Cardiac muscle cell (in vitro differentiated cells and primary cell): ENCODE measurements around the gene LCLAT1. TPM values are rescaled to one million over a fixed set of nuclear protein-coding genes. Genes with fewer than 3 reads are reported as not detected.

Source experiments
- DNase-seq, 2 donors: peaks; one replicate each; pipeline versions ENCODE4 v3.0.0 to v3.0.0-alpha.2; 2010 to 2017; ENCODE audit warnings: low read depth in 1 of 2, low spot score in 1 of 2
- H3K27ac ChIP-seq: fragments of 200-600 bp; sonication (generic); 2 replicates; pipeline ENCODE4 v1.5.1; 2016
- H3K27me3 ChIP-seq: fragments of 200-600 bp; sonication (generic); 2 replicates; pipeline ENCODE4 v1.6.0; 2016; ENCODE audit warnings: control low read depth
- H3K36me3 ChIP-seq: fragments of 200-600 bp; sonication (generic); 2 replicates; pipeline ENCODE4 v1.5.1; 2016; ENCODE audit warnings: control low read depth
- H3K4me1 ChIP-seq: fragments of 200-600 bp; sonication (generic); 2 replicates; pipeline ENCODE4 v1.8.1; 2017; ENCODE audit warnings: low read depth, mild to moderate bottlenecking, mixed run types
- H3K4me3 ChIP-seq: fragments of 200-600 bp; sonication (generic); 2 replicates; pipeline ENCODE4 v1.5.1; 2016; ENCODE audit warnings: mild to moderate bottlenecking
- H3K9me3 ChIP-seq: fragments of 200-600 bp; sonication (generic); 2 replicates; pipeline ENCODE4 v1.5.1; 2017; ENCODE audit warnings: low read depth, mild to moderate bottlenecking, control low read depth
- polyA plus RNA-seq: library from polyadenylated mRNA; unstranded; fragments of >200 nt; fragmentation: Nextera tagmentation; extraction: Ambion mirVana; gene quantifications from 2 replicates; pipeline ENCODE4 v1.2.1, GENCODE V29; 2016
- total RNA-seq: library from RNA; depleted of rRNA; stranded (reverse); fragments of >200 nt; gene quantifications from 2 replicates; pipeline ENCODE4 v1.2.3, GENCODE V29; 2016
- TF ChIP-seq, protein P1 (sequence below): IDR thresholded peaks from 2 replicates; pipeline ENCODE4 v1.5.1; 2012; ENCODE audit warnings: low read depth, mild to moderate bottlenecking, low read length

The LCLAT1 gene
- total and polyA plus RNA-seq, 2 experiments from 2014 or later: 19.6 to 25.5 TPM

- TF ChIP-seq, protein P1, sequence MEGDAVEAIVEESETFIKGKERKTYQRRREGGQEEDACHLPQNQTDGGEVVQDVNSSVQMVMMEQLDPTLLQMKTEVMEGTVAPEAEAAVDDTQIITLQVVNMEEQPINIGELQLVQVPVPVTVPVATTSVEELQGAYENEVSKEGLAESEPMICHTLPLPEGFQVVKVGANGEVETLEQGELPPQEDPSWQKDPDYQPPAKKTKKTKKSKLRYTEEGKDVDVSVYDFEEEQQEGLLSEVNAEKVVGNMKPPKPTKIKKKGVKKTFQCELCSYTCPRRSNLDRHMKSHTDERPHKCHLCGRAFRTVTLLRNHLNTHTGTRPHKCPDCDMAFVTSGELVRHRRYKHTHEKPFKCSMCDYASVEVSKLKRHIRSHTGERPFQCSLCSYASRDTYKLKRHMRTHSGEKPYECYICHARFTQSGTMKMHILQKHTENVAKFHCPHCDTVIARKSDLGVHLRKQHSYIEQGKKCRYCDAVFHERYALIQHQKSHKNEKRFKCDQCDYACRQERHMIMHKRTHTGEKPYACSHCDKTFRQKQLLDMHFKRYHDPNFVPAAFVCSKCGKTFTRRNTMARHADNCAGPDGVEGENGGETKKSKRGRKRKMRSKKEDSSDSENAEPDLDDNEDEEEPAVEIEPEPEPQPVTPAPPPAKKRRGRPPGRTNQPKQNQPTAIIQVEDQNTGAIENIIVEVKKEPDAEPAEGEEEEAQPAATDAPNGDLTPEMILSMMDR: no peak
- H3K4me3 ChIP-seq: no peak overlapping the region
- H3K36me3 ChIP-seq: no peaks in the 10 kb centered on the region
- H3K27me3 ChIP-seq: no peaks in the 10 kb centered on the region
- H3K9me3 ChIP-seq: no peaks in the 10 kb centered on the region
- no peak for DNase-seq
- H3K4me1 ChIP-seq: peaks cover 42% of the 10 kb centered on the region
- no peak overlapping the region for H3K27ac ChIP-seq
These were observed 72.8 kb downstream of the LCLAT1 start for GRCh38 chr2:30519796-30520195.

GRCh38 chr2:30522421-30522820 lies 75.4 kb downstream of the LCLAT1 start:
- Histone ChIP-seq H3K9me3 (no peaks in the 10 kb centered on the region), H3K27ac (peak overlapping the region; percentile 65), H3K4me1 (peaks cover 19% of the 10 kb centered on the region), H3K4me3 (no peak overlapping the region), H3K36me3 (no peaks in the 10 kb centered on the region), H3K27me3 (no peaks in the 10 kb centered on the region)
- TF ChIP-seq, protein P1: no peak
- no peak for DNase-seq

DNA sequence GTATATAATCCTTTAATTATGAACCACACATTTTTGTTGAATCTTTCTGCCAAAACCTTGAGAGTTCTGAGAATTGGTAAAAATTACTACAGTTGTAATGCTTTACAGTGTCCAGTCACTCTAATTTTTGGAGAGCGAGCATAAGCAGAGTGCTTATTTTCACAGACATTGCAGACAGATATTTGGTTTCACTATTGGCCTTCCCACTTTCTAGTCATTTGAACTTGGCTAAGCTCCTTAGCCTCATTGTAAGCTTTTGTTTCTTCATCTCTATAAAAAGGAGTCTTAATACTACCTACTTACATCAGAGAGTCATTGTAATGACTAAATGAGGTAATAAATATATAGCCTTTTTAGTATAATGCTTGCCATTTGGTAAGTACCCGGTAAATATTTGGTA lies 80.4 kb downstream of the LCLAT1 start:
- Histone ChIP-seq H3K36me3 (no peaks in the 10 kb centered on the region), H3K27me3 (no peaks in the 10 kb centered on the region), H3K27ac (no peak overlapping the region), H3K4me1 (peaks cover 27% of the 10 kb centered on the region), H3K4me3 (no peak overlapping the region), H3K9me3 (no peaks in the 10 kb centered on the region)
- TF ChIP-seq, protein P1: no peak
- DNase-seq: no peak

- no peaks in the 10 kb centered on the region for H3K27me3 ChIP-seq
- H3K4me1 ChIP-seq: peaks cover 23% of the 10 kb centered on the region
These were observed 80.8 kb downstream of the LCLAT1 start for GRCh38 chr2:30527859-30528258.

GRCh38 chr2:30530346-30530745 lies 83.3 kb downstream of the LCLAT1 start:
- no peak for DNase-seq
- no peaks in the 10 kb centered on the region for H3K9me3 ChIP-seq
- peaks cover 15% of the 10 kb centered on the region for H3K4me1 ChIP-seq
- no peak overlapping the region for H3K27ac ChIP-seq
- H3K27me3 ChIP-seq: no peaks in the 10 kb centered on the region
- peaks cover 7% of the 10 kb centered on the region for H3K36me3 ChIP-seq
- H3K4me3 ChIP-seq: no peak overlapping the region
- TF ChIP-seq, protein P1: no peak

More at GRCh38 chr2:30527859-30528258, 80.8 kb downstream of the LCLAT1 start:
- Histone ChIP-seq H3K9me3 (no peaks in the 10 kb centered on the region), H3K4me3 (no peak overlapping the region), H3K36me3 (peaks cover 2% of the 10 kb centered on the region), H3K27ac (no peak overlapping the region)
- DNase-seq: no peak
- TF ChIP-seq, protein P1: no peak

DNA sequence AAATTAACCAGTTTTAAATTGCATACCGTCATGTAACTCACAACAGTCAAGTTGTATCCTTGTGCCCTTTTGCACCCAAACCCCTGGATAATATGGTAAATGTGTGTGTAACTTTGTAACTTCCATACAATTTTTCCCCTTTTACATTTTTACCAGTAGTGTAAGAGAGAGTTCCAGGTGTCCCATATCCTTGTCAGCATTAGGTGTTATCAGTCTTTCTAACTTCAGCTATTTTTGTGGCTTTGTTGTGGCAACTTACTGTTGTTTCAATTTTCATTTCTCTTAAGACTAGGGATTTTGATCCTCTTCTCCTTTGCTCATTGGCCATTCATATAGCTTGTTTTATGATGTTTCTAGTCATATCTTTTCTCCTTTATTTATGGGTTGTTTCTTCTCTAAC lies 94.6 kb downstream of the LCLAT1 start:
- H3K27me3 ChIP-seq: no peaks in the 10 kb centered on the region
- peaks cover 14% of the 10 kb centered on the region for H3K4me1 ChIP-seq
- H3K9me3 ChIP-seq: no peaks in the 10 kb centered on the region
- no peak overlapping the region for H3K27ac ChIP-seq
- H3K36me3 ChIP-seq: no peaks in the 10 kb centered on the region
- no peak overlapping the region for H3K4me3 ChIP-seq
- peak in 1 of 2 donors; percentile 33 for DNase-seq
- TF ChIP-seq, protein P1: no peak
